Breast epithelium (tissue), 4 donors: Measurements from ENCODE around the gene PDPK1. TPM values are rescaled to one million over a fixed set of nuclear protein-coding genes. Genes with fewer than 3 reads are reported as not detected.

Experiments
- DNase-seq, 2 donors: peaks; one replicate each; pipeline ENCODE4 v3.0.0-alpha.2; 2019; ENCODE audit warnings: low spot score in 2 of 2
- H3K27ac ChIP-seq, 2 donors: fragments of 200-600 bp; sonication (generic) in 1 of 2; one replicate each; pipeline ENCODE4 v1.5.1; 2016 to 2019; ENCODE audit warnings: mild to moderate bottlenecking in 1 of 2
- H3K27me3 ChIP-seq, 2 donors: fragments of 200-600 bp; sonication (generic) in 1 of 2; one replicate each; pipeline versions ENCODE4 v1.5.1 to v1.6.0; 2017 to 2019; ENCODE audit warnings: control low read depth in 1 of 2, mild to moderate bottlenecking in 1 of 2
- H3K36me3 ChIP-seq: fragments of 200-600 bp; one replicate; pipeline ENCODE4 v1.5.1; 2019
- H3K4me1 ChIP-seq, 2 donors: fragments of 200-600 bp; sonication (generic); one replicate each; pipeline ENCODE4 v1.5.1; 2016 to 2019; ENCODE audit warnings: control low read depth in 1 of 2
- H3K4me3 ChIP-seq, 3 donors: fragments of 200-600 bp; sonication (generic); 1 replicate in 2 of 3; 2 replicates in 1 of 3; pipeline ENCODE4 v1.5.1; 2016 to 2019; ENCODE audit warnings: mild to moderate bottlenecking in 3 of 3, moderate library complexity in 2 of 3
- H3K9me3 ChIP-seq, 2 donors: fragments of 200-600 bp; sonication (generic) in 1 of 2; one replicate each; pipeline ENCODE4 v1.5.1; 2016 to 2019; ENCODE audit warnings: control low read depth in 1 of 2
- POLR2A ChIP-seq: fragments of 450-650 bp; IDR thresholded peaks from one replicate; pipeline ENCODE4 v1.6.1; 2016; ENCODE audit warnings: antibody characterized with exemption, mild to moderate bottlenecking, moderate library complexity
- POLR2AphosphoS5 ChIP-seq, 3 donors: sonication (generic); formaldehyde crosslinking; IDR thresholded peaks; one replicate each; pipeline ENCODE4 v1.6.1; 2017; ENCODE audit warnings: antibody characterized with exemption in 3 of 3
- intact Hi-C: fragments of 100-400 bp; cut with DNase I; formaldehyde crosslinking; loops from one replicate; pipeline ENCODE4 v1.15.1; 2023; ENCODE audit warnings: low total_unique reads
- total RNA-seq, 3 donors: library from RNA; depleted of rRNA; stranded (reverse); fragments of >200 nt; gene quantifications; one replicate each; pipeline ENCODE4 v1.1.0, GENCODE V29; 2016
- TF ChIP-seq, protein P1 (sequence below), 3 donors: fragments of 450-650 bp; IDR thresholded peaks; one replicate each; pipeline ENCODE4 v1.5.1; 2016 to 2017; ENCODE audit warnings: antibody characterized with exemption in 3 of 3, mild to moderate bottlenecking in 3 of 3, moderate library complexity in 3 of 3

The PDPK1 gene
- total RNA-seq, 3 donors from 2014 or later = 28.8 to 32.8 (median 29.4) TPM

DNA sequence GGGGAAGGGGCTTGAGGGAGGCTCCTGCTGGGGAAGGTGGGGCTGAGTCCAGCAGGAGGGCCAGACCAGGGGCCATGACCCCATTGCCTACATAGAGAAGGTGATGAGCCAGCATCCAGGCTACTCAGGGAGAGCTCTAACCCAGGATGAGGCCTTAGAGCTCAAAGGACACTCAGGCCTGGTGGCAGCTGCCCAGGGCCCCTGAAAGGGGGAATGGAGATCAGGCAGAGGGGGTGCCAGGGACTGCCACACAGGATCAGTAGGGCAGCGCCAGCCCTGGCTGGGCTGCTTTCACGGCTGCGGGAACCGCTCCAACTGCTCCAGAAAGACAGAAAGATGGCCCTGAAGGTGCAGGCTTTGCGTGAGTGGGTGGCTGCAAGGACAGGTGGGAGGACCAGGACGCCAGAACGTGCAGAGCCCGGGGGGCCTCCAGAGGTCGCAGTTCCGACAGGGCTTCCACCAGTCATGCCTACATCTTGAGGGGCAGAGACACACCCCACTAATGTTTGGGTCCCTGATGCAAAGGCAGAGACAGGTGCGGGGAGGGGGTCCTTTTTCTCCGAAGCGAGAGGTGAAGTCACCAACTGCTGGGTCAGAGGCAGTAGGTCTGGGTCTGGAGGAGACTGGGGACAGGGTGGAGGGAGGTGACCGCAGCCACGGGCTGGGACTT, 25.0 kb upstream of the PDPK1 start:
- Histone ChIP-seq H3K4me1 (peaks cover 6 to 31% of the 10 kb centered on the region in 2 donors), H3K4me3 (peak overlapping the region; percentile 90 to 96 (median 93)), H3K36me3 (no peaks in the 10 kb centered on the region), H3K9me3 (no peaks in the 10 kb centered on the region), H3K27me3 (no peaks in the 10 kb centered on the region), H3K27ac (peak overlapping the region; percentile 98 to 99)
- TF ChIP-seq POLR2A (no peak), POLR2AphosphoS5 (IDR thresholded peaks at IDR 0.05) (no peak)
- TF ChIP-seq, protein P1, sequence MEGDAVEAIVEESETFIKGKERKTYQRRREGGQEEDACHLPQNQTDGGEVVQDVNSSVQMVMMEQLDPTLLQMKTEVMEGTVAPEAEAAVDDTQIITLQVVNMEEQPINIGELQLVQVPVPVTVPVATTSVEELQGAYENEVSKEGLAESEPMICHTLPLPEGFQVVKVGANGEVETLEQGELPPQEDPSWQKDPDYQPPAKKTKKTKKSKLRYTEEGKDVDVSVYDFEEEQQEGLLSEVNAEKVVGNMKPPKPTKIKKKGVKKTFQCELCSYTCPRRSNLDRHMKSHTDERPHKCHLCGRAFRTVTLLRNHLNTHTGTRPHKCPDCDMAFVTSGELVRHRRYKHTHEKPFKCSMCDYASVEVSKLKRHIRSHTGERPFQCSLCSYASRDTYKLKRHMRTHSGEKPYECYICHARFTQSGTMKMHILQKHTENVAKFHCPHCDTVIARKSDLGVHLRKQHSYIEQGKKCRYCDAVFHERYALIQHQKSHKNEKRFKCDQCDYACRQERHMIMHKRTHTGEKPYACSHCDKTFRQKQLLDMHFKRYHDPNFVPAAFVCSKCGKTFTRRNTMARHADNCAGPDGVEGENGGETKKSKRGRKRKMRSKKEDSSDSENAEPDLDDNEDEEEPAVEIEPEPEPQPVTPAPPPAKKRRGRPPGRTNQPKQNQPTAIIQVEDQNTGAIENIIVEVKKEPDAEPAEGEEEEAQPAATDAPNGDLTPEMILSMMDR (IDR thresholded peaks at IDR 0.05) = no peak
- DNase-seq = no peak
- intact Hi-C loops = no loop called here

DNA sequence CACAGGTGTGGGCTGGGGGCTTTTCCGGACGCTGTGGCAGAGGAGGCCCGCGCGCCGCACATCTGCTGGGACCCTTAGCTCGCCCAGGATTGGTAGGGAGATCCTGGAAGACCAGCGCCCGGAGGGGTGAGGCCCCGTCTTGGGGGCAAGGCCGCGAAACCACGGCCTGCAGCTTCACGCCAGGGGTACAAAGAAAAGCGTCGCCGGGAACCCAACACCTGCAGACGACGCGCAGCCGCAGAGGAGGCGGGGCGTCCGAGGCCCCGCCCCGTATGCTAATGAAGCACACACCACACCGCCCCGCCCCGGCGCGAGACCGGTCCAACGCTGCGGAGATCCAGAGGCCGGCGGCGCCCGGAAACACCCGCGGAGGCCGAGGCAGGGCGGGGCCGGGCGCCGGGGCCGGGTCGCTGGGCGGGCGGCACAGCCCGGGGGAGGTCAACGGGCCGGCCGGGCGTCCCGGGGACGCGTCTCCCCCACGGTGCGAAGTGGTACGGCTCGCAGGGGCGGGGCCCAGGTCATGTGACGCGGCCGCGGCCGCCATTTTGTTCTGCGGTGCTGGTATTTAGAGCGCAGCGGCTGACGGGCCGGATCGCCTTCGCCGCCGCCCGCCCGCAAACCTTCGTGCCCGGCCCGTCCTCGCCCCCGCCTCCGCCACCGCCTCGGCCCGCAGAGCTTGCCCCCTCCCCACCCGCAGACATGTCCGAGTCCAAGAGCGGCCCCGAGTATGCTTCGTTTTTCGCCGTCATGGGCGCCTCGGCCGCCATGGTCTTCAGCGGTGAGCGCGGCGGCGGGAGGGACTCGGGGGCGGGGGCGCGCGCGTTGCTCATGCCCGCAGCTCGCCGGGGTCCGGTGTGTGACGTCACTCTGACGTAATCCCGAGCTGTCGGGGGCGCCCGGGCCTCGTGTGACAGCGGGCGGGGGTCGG, 24.2 kb upstream of the PDPK1 start, which contains the start of gene ATP6V0C:
Gene ATP6V0C, plus strand, starts transcription at position 548 of the 928 bp plus-strand sequence. Its CDS starts 152 bp downstream, at position 700.
- DNase-seq = peak; percentile 89 to 94
- Histone ChIP-seq H3K4me3 (peak within 1 kb of the TSS; percentile 90 to 96 (median 93)), H3K36me3 (no peaks in the 10 kb centered on the region), H3K4me1 (peaks cover 12 to 37% of the 10 kb centered on the region in 2 donors), H3K27ac (peak within 1 kb of the TSS; percentile 98 to 99), H3K27me3 (no peaks in the 10 kb centered on the region), H3K9me3 (no peaks in the 10 kb centered on the region)
- peak; percentile 92 for TF ChIP-seq POLR2A
- TF ChIP-seq, protein P1 (IDR thresholded peaks at IDR 0.05) = no peak
- peak; percentile 90 to 96 (median 95) for TF ChIP-seq POLR2AphosphoS5 (IDR thresholded peaks at IDR 0.05)
- intact Hi-C loops = no loop called here

DNA sequence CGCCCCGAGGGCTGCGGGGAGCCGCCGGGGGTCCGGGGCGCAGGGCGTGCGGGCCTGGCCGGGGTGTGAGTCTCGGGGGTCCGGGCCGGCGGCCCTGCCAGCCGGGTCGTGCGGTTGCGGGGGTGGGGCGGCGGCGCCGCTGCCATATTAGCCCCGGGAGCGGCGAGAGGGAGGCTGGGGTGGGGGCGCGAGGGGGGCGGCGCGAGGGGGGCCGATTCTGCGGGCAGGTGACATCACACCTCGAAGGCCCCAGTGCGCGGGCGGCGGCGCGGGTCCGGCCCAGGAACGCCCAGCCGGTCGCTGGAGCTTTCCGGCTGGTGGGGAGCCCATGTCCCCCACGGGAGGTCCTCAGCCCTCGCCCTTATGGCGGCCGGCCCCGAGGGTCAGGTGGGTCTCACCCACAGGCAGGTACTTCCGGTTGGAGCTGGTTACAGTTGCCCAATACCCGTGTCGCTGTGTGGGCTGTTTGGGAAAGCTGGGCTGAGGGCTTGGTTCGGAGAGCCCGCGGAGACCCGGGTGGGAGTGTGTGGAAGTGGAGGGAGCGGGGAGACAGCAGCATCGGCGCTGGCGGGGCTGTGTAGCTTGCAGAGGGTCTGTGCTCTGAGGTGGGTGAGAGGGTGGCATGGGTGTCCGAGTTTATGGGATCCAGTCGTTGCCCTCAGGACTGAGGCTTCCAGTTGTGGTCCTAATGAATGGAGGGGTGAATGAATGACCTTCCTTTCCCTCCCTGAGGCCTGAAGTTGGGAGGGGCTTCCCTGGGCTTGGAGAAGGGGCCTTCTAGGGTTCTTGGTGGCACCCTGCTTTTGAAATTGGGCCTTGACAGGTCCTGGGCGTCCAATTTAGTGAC, 23.3 kb upstream of the PDPK1 start:
- TF ChIP-seq POLR2A (no peak), POLR2AphosphoS5 (IDR thresholded peaks at IDR 0.05) (peak in 1 of 3 donors; percentile 11)
- intact Hi-C loops = no loop called here
- no peaks in the 10 kb centered on the region for H3K36me3 ChIP-seq

DNA sequence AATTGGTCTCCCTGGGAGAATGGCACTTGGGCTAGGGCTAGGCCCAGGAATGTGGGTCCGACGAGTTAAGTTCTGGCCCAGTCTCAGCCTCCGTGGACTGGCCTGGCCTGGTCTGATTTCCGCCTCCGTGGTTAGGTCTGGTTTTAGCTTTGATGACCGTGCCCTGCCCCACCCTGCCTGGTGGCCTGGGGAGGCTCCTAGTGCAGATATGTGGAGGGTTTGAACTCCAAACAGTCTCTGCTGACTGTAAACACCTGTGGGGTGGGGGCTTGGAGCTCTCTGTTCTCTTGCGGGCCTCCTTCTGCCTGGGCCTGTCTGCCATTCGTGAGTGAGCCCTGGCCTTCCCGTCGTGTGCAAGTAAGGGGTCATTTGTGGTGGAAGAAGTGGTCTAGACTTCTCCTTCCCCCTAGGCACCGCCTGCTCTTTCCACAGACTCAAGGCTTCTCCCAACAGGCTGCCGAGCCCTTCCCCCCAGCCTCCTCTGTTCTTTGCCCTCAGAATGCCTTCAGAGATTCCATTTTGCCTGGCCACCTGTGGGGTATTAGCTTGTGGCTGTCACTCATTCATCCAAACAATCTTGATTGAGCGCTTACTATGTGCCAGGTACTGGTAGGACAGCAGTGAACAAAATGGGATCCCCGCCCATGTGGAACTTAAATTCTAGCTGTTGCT, 22.5 kb upstream of the PDPK1 start:
- no peak for DNase-seq
- TF ChIP-seq POLR2AphosphoS5 (IDR thresholded peaks at IDR 0.05) (no peak), POLR2A (no peak)
- TF ChIP-seq, protein P1 (IDR thresholded peaks at IDR 0.05) = no peak
- H3K4me3 ChIP-seq = peak overlapping the region; percentile 90 to 96 (median 93)
- H3K36me3 ChIP-seq = no peaks in the 10 kb centered on the region
- no peaks in the 10 kb centered on the region for H3K27me3 ChIP-seq
- no peaks in the 10 kb centered on the region for H3K9me3 ChIP-seq
- peaks cover 24 to 49% of the 10 kb centered on the region in 2 donors for H3K4me1 ChIP-seq
- intact Hi-C loops = no loop called here
- peak overlapping the region; percentile 98 to 99 for H3K27ac ChIP-seq

More for the DNA sequence above, 23.3 kb upstream of the PDPK1 start:
- Histone ChIP-seq H3K9me3 (no peaks in the 10 kb centered on the region), H3K4me1 (peaks cover 21 to 46% of the 10 kb centered on the region in 2 donors), H3K27me3 (no peaks in the 10 kb centered on the region), H3K4me3 (peak overlapping the region; percentile 90 to 96 (median 93)), H3K27ac (peak overlapping the region; percentile 98 to 99)
- peak in 1 of 2 donors; percentile 64 for DNase-seq
